Testis (tissue), 2 donors: ENCODE results near the gene OR8B4.

Experiments
- CTCF ChIP-seq, 3 experiments: fragments of 450-650 bp in 2 of 3; fragments of 200-600 bp in 1 of 3; sonication (generic) in 1 of 3; IDR thresholded peaks; one replicate each; pipeline ENCODE4 v1.5.1; 2016 to 2019; ENCODE audit warnings: antibody characterized with exemption in 3 of 3, mild to moderate bottlenecking in 2 of 3, moderate library complexity in 1 of 3
- POLR2A ChIP-seq: fragments of 450-650 bp; IDR thresholded peaks from one replicate; pipeline ENCODE4 v1.6.1; 2017; ENCODE audit warnings: antibody characterized with exemption, mild to moderate bottlenecking, moderate library complexity

GRCh38 chr11:124463990-124464389 lies 39.3 kb upstream of the OR8B4 start:
- TF ChIP-seq CTCF (IDR thresholded peaks at IDR 0.05) = no peak
- TF ChIP-seq POLR2A = no peak
